Measurements from ENCODE around the gene INHBB.

GRCh38 chr2:120389036-120389391 lies 43.1 kb downstream of the INHBB start:
- TF ChIP-seq CTCF (IDR thresholded peaks at IDR 0.05) (no peak), POLR2A (IDR thresholded peaks at IDR 0.05) (no peak)

Measured in thyroid gland (tissue), 4 donors.